GM19324 (cell line): Measurements from ENCODE around the gene ARFGAP3.

Experiments
- ATAC-seq: cut with Tn5 transposase; IDR thresholded peaks from one replicate; pipeline ENCODE4 v1.9.1; 2021; ENCODE audit warnings: mild to moderate bottlenecking, moderate library complexity; ENCODE audit not compliant: unreplicated experiment, low FRiP score

The ARFGAP3 gene

GRCh38 chr22:42885446-42885845, 28.4 kb upstream of the ARFGAP3 start:
- ATAC-seq: no peak

GRCh38 chr22:42884616-42885375, 27.7 kb upstream of the ARFGAP3 start:
- no peak for ATAC-seq

- no peak for ATAC-seq
Measured at GRCh38 chr22:42883970-42884369, 26.9 kb upstream of the ARFGAP3 start.

GRCh38 chr22:42883121-42883520, 26.0 kb upstream of the ARFGAP3 start:
- no peak for ATAC-seq

GRCh38 chr22:42881982-42882656, 25.0 kb upstream of the ARFGAP3 start:
- ATAC-seq: no peak

- no peak for ATAC-seq
Measured at GRCh38 chr22:42881298-42881697, 24.2 kb upstream of the ARFGAP3 start.

GRCh38 chr22:42880815-42881214, 23.7 kb upstream of the ARFGAP3 start:
- ATAC-seq: no peak

- ATAC-seq: no peak
Measured at GRCh38 chr22:42879371-42880021, 22.4 kb upstream of the ARFGAP3 start.

- ATAC-seq: no peak
Measured at GRCh38 chr22:42878561-42879305, 21.7 kb upstream of the ARFGAP3 start.

- ATAC-seq: no peak
Measured at GRCh38 chr22:42877597-42878340, 20.7 kb upstream of the ARFGAP3 start.

GRCh38 chr22:42877158-42877557, 20.1 kb upstream of the ARFGAP3 start:
- no peak for ATAC-seq

GRCh38 chr22:42876041-42876440, 19.0 kb upstream of the ARFGAP3 start:
- no peak for ATAC-seq

GRCh38 chr22:42874010-42874409, 16.9 kb upstream of the ARFGAP3 start:
- ATAC-seq: no peak

GRCh38 chr22:42873356-42873755, 16.3 kb upstream of the ARFGAP3 start:
- ATAC-seq: no peak

- no peak for ATAC-seq
Measured at GRCh38 chr22:42872821-42873220, 15.7 kb upstream of the ARFGAP3 start.

- no peak for ATAC-seq
Measured at GRCh38 chr22:42871146-42872050, 14.3 kb upstream of the ARFGAP3 start.

- no peak for ATAC-seq
Measured at GRCh38 chr22:42869888-42870480, 12.9 kb upstream of the ARFGAP3 start.

GRCh38 chr22:42869463-42869862, 12.4 kb upstream of the ARFGAP3 start:
- ATAC-seq: no peak

- ATAC-seq: no peak
Measured at GRCh38 chr22:42868751-42869251, 11.7 kb upstream of the ARFGAP3 start.
